ENCODE data around the gene NCAPH2. TPM values are rescaled to one million over a fixed set of nuclear protein-coding genes. Genes with fewer than 3 reads are reported as not detected.
"Not testable (repeated sequence)": the region's sequence is repeated elsewhere in the genome, so short reads cannot be mapped to it uniquely, and the experiment has no call there.

Gene NCAPH2
- total RNA-seq, 2 experiments from 2014 or later, result 184 to 185 TPM

GRCh38 chr22:50517495-50518260 is 9.7 kb downstream of the NCAPH2 start:
- peaks cover 64% of the 10 kb centered on the region for H3K36me3 ChIP-seq (ENCODE audit: insufficient read depth, low read length)
- TF ChIP-seq, protein P1, sequence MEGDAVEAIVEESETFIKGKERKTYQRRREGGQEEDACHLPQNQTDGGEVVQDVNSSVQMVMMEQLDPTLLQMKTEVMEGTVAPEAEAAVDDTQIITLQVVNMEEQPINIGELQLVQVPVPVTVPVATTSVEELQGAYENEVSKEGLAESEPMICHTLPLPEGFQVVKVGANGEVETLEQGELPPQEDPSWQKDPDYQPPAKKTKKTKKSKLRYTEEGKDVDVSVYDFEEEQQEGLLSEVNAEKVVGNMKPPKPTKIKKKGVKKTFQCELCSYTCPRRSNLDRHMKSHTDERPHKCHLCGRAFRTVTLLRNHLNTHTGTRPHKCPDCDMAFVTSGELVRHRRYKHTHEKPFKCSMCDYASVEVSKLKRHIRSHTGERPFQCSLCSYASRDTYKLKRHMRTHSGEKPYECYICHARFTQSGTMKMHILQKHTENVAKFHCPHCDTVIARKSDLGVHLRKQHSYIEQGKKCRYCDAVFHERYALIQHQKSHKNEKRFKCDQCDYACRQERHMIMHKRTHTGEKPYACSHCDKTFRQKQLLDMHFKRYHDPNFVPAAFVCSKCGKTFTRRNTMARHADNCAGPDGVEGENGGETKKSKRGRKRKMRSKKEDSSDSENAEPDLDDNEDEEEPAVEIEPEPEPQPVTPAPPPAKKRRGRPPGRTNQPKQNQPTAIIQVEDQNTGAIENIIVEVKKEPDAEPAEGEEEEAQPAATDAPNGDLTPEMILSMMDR (IDR thresholded peaks at IDR 0.05), result no peak
- no peak for DNase-seq
- H3K4me1 ChIP-seq (ENCODE audit: insufficient read depth, low read length), result peaks cover 2% of the 10 kb centered on the region
- CTCF ChIA-PET, result interaction anchor here (0.8 kb wide), 1 partner anchor 8 kb away, joined by 3 read pairs; no protein-coding TSS in a partner anchor
- H3K27ac ChIP-seq (ENCODE audit: low read depth in 1 of 2, low read length in 2 of 2), result no peak overlapping the region
- no peaks in the 10 kb centered on the region for H3K27me3 ChIP-seq (ENCODE audit: control insufficient read depth in 1 of 2, insufficient read depth in 2 of 2, low read length in 2 of 2)
- Mint-ChIP-seq H3K4me1 (ENCODE audit: low read depth) (peaks cover 7% of the 10 kb centered on the region), H3K27ac (no peak overlapping the region), H3K27me3 (no peaks in the 10 kb centered on the region), H3K36me3 (ENCODE audit: low read depth) (peaks cover 65% of the 10 kb centered on the region), H3K4me3 (no peak overlapping the region), H3K9me3 (no peaks in the 10 kb centered on the region)
- no peaks in the 10 kb centered on the region for H3K9me3 ChIP-seq (ENCODE audit: control insufficient read depth in 1 of 2, insufficient read depth in 1 of 2, low read length in 2 of 2)
- H3K4me3 ChIP-seq (ENCODE audit: low read length), result no peak overlapping the region
- intact Hi-C loops (cut with DNase I, micrococcal nuclease), result no loop called here
- POLR2A ChIA-PET, result interaction anchor here (1.1 to 1.3 kb wide), 2 partner anchors 8 to 9 kb away, joined by 5 to 6 read pairs; partner anchors contain the start of genes LMF2, NCAPH2 and SCO2
- no peak for ATAC-seq (ENCODE audit: poor library complexity)

DNA sequence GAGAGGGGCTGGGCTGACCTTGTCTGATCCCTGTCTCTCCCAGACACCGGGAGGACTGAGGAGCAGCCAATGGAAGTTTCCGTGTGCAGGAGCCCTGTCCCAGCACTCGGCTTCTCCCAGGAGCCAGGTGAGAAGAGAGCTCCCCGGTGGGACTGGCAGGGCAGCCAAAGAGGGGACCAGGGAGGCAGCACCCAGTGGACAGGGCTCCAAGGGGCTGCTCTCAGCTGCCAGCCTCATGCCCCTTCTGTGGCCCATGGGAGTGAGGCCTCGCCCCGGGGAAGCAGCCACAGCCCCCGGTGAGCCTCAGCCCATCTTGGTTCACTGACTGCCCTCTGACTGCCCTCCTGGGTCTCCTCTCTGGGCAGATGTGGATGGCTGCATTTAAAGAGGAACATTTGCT is 10.6 kb downstream of the NCAPH2 start:
- DNase-seq (no peak), ATAC-seq (ENCODE audit: poor library complexity) (no peak)
- no peaks in the 10 kb centered on the region for H3K9me3 Mint-ChIP-seq
- intact Hi-C loops (cut with DNase I, micrococcal nuclease), result no loop called here
- Histone ChIP-seq H3K36me3 (ENCODE audit: insufficient read depth, low read length) (peaks cover 69% of the 10 kb centered on the region), H3K27ac (ENCODE audit: low read depth in 1 of 2, low read length in 2 of 2) (no peak overlapping the region), H3K9me3 (ENCODE audit: control insufficient read depth in 1 of 2, insufficient read depth in 1 of 2, low read length in 2 of 2) (no peaks in the 10 kb centered on the region), H3K27me3 (ENCODE audit: control insufficient read depth in 1 of 2, insufficient read depth in 2 of 2, low read length in 2 of 2) (no peaks in the 10 kb centered on the region), H3K4me3 (ENCODE audit: low read length) (no peak overlapping the region), H3K4me1 (ENCODE audit: insufficient read depth, low read length) (peaks cover 2% of the 10 kb centered on the region)
- CTCF ChIA-PET, result interaction anchor here (0.6 kb wide), 1 partner anchor 143 kb away, joined by 4 read pairs; no protein-coding TSS in a partner anchor
- H3K27ac Mint-ChIP-seq, result no peak overlapping the region
- TF ChIP-seq, protein P1 (IDR thresholded peaks at IDR 0.05), result no peak
- H3K27me3 Mint-ChIP-seq, result no peaks in the 10 kb centered on the region
- peaks cover 71% of the 10 kb centered on the region for H3K36me3 Mint-ChIP-seq (ENCODE audit: low read depth)
- H3K4me3 Mint-ChIP-seq, result no peak overlapping the region
- POLR2A ChIA-PET, result interaction anchor here (1.0 kb wide), 1 partner anchor 11 kb away, joined by 5 read pairs; the partner anchor contains the start of genes LMF2 and NCAPH2
- H3K4me1 Mint-ChIP-seq (ENCODE audit: low read depth), result peaks cover 7% of the 10 kb centered on the region

GRCh38 chr22:50519151-50519550 is 11.1 kb downstream of the NCAPH2 start:
- Histone ChIP-seq H3K4me3 (ENCODE audit: low read length) (no peak overlapping the region), H3K4me1 (ENCODE audit: insufficient read depth, low read length) (peaks cover 7% of the 10 kb centered on the region), H3K27me3 (ENCODE audit: control insufficient read depth in 1 of 2, insufficient read depth in 2 of 2, low read length in 2 of 2) (no peaks in the 10 kb centered on the region), H3K9me3 (ENCODE audit: control insufficient read depth in 1 of 2, insufficient read depth in 1 of 2, low read length in 2 of 2) (no peaks in the 10 kb centered on the region), H3K36me3 (ENCODE audit: insufficient read depth, low read length) (peaks cover 74% of the 10 kb centered on the region), H3K27ac (ENCODE audit: low read depth in 1 of 2, low read length in 2 of 2) (no peak overlapping the region)
- Mint-ChIP-seq H3K9me3 (no peaks in the 10 kb centered on the region), H3K36me3 (ENCODE audit: low read depth) (peaks cover 72% of the 10 kb centered on the region), H3K4me3 (no peak overlapping the region), H3K27ac (no peak overlapping the region), H3K4me1 (ENCODE audit: low read depth) (peaks cover 7% of the 10 kb centered on the region), H3K27me3 (no peaks in the 10 kb centered on the region)
- ChIA-PET CTCF (interaction anchor here (0.6 kb wide), 1 partner anchor 143 kb away, joined by 4 read pairs; no protein-coding TSS in a partner anchor), POLR2A (interaction anchor here (1.0 kb wide), 1 partner anchor 12 kb away, joined by 5 read pairs; the partner anchor contains the start of genes LMF2 and NCAPH2)
- TF ChIP-seq, protein P1 (IDR thresholded peaks at IDR 0.05), result no peak
- DNase-seq (no peak), ATAC-seq (ENCODE audit: poor library complexity) (no peak)
- intact Hi-C loops (cut with DNase I, micrococcal nuclease), result no loop called here

- H3K4me3 Mint-ChIP-seq; H3K9me3 Mint-ChIP-seq; H3K27ac ChIP-seq (ENCODE audit: low read depth in 1 of 2, low read length in 2 of 2); ATAC-seq (ENCODE audit: poor library complexity); CTCF ChIA-PET; H3K9me3 ChIP-seq (ENCODE audit: control insufficient read depth in 1 of 2, insufficient read depth in 1 of 2, low read length in 2 of 2); DNase-seq; H3K27ac Mint-ChIP-seq; H3K27me3 ChIP-seq (ENCODE audit: control insufficient read depth in 1 of 2, insufficient read depth in 2 of 2, low read length in 2 of 2); intact Hi-C loops (cut with DNase I, micrococcal nuclease); POLR2A ChIA-PET; H3K4me1 Mint-ChIP-seq (ENCODE audit: low read depth); H3K27me3 Mint-ChIP-seq; H3K4me3 ChIP-seq (ENCODE audit: low read length): not testable (repeated sequence)
- peaks cover 16% of the 10 kb centered on the region for H3K4me1 ChIP-seq (ENCODE audit: insufficient read depth, low read length)
- H3K36me3 ChIP-seq (ENCODE audit: insufficient read depth, low read length), result peaks cover 74% of the 10 kb centered on the region
- H3K36me3 Mint-ChIP-seq (ENCODE audit: low read depth), result peaks cover 71% of the 10 kb centered on the region
Observed at GRCh38 chr22:50520184-50520583, 12.2 kb downstream of the NCAPH2 start.
